SK-N-SH treated with all-trans-retinoic acid at 6 μM for 48 hours (cell line): ENCODE data around the gene PERM1.

ENCODE experiments used
- ATAC-seq: fragments of 200-7000 bp; cut with Tn5 transposase; 3 replicates; pipeline ENCODE4 v1.9.1; 2020; ENCODE audit warnings: mild to moderate bottlenecking, moderate library complexity
- ARNTL ChIP-seq: fragments of 450-650 bp; formaldehyde crosslinking; IDR thresholded peaks from 2 replicates; pipeline ENCODE4 v1.5.0; 2020; ENCODE audit warnings: low read depth, mild to moderate bottlenecking, moderate library complexity, borderline replicate concordance
- BACH2 ChIP-seq: fragments of 250-450 bp; sonication (Bioruptor Pico); IDR thresholded peaks from 2 replicates; pipeline ENCODE4 v1.9.0; 2021; ENCODE audit warnings: mild to moderate bottlenecking, borderline replicate concordance
- CSDC2 ChIP-seq: fragments of 250-450 bp; sonication (Bioruptor Pico); IDR thresholded peaks from 2 replicates; pipeline ENCODE4 v1.5.0; 2020; ENCODE audit warnings: mild to moderate bottlenecking, moderate library complexity
- GLIS3 ChIP-seq: fragments of 250-450 bp; sonication (Bioruptor Pico); IDR thresholded peaks from 2 replicates; pipeline ENCODE4 v1.5.0; 2020; ENCODE audit warnings: mild to moderate bottlenecking, moderate library complexity
- ISL1 ChIP-seq: fragments of 250-450 bp; sonication (Bioruptor Pico); IDR thresholded peaks from 2 replicates; pipeline ENCODE4 v2.1.2; 2022; ENCODE audit warnings: mild to moderate bottlenecking, moderate library complexity
- OSR1 ChIP-seq: fragments of 250-450 bp; sonication (Bioruptor Pico); IDR thresholded peaks from 2 replicates; pipeline ENCODE4 v1.8.0; 2022; ENCODE audit warnings: moderate library complexity, mild to moderate bottlenecking, inconsistent platforms
- RARB ChIP-seq: fragments of 250-450 bp; sonication (Bioruptor Pico); IDR thresholded peaks from 2 replicates; pipeline ENCODE4 v1.8.0; 2021; ENCODE audit warnings: mild to moderate bottlenecking, moderate library complexity
- SNAI2 ChIP-seq: fragments of 250-450 bp; sonication (Bioruptor Pico); IDR thresholded peaks from 2 replicates; pipeline ENCODE4 v1.5.0; 2020; ENCODE audit warnings: mild to moderate bottlenecking, moderate library complexity
- TCF4 ChIP-seq: fragments of 250-450 bp; sonication (Bioruptor Pico); IDR thresholded peaks from 2 replicates; pipeline ENCODE4 v1.8.0; 2021; ENCODE audit warnings: mild to moderate bottlenecking, moderate library complexity, borderline replicate concordance
- TOX ChIP-seq: fragments of 250-450 bp; sonication (Bioruptor Pico); IDR thresholded peaks from 2 replicates; pipeline ENCODE4 v1.8.0; 2021; ENCODE audit warnings: mild to moderate bottlenecking, moderate library complexity, borderline replicate concordance
- ZC3H10 ChIP-seq: fragments of 250-450 bp; sonication (Bioruptor Pico); IDR thresholded peaks from 2 replicates; pipeline ENCODE4 v1.5.1; 2021; ENCODE audit warnings: mild to moderate bottlenecking, moderate library complexity
- ZFP3 ChIP-seq: fragments of 250-450 bp; sonication (Bioruptor Pico); IDR thresholded peaks from 2 replicates; pipeline ENCODE4 v1.5.0; 2020; ENCODE audit warnings: mild to moderate bottlenecking, moderate library complexity
- ZFP30 ChIP-seq: fragments of 450-650 bp; formaldehyde crosslinking; IDR thresholded peaks from 2 replicates; pipeline ENCODE4 v1.5.0; 2022; ENCODE audit warnings: mild to moderate bottlenecking, moderate library complexity
- ZNF565 ChIP-seq: fragments of 450-650 bp; formaldehyde crosslinking; conservative IDR thresholded peaks from 2 replicates; pipeline ENCODE4 v1.5.0; 2020; ENCODE audit warnings: low read depth, mild to moderate bottlenecking, moderate library complexity
- ZNF70 ChIP-seq: fragments of 450-650 bp; formaldehyde crosslinking; IDR thresholded peaks from 2 replicates; pipeline ENCODE4 v1.5.0; 2020; ENCODE audit warnings: mild to moderate bottlenecking, moderate library complexity
- ZNF8 ChIP-seq: fragments of 450-650 bp; formaldehyde crosslinking; IDR thresholded peaks from 2 replicates; pipeline ENCODE4 v1.5.0; 2020; ENCODE audit warnings: mild to moderate bottlenecking, moderate library complexity
- TF ChIP-seq, protein P1 (sequence below): fragments of 250-450 bp; sonication (Bioruptor Pico); IDR thresholded peaks from 2 replicates; pipeline ENCODE4 v1.8.0; 2021; ENCODE audit warnings: low read depth, mild to moderate bottlenecking, moderate library complexity, borderline replicate concordance
- TF ChIP-seq, protein P2 (sequence below): fragments of 250-450 bp; sonication (Bioruptor Pico); IDR thresholded peaks from 2 replicates; pipeline ENCODE4 v1.5.1; 2021; ENCODE audit warnings: mild to moderate bottlenecking, moderate library complexity
- TF ChIP-seq, protein P3 (sequence below): fragments of 250-450 bp; sonication (Bioruptor Pico); IDR thresholded peaks from 2 replicates; pipeline ENCODE4 v1.5.1; 2020; ENCODE audit warnings: low read depth, mild to moderate bottlenecking, moderate library complexity
- TF ChIP-seq, protein P4 (sequence below): fragments of 250-450 bp; sonication (Bioruptor Pico); IDR thresholded peaks from 2 replicates; pipeline ENCODE4 v1.8.0; 2020; ENCODE audit warnings: mild to moderate bottlenecking, moderate library complexity, borderline replicate concordance
- TF ChIP-seq, protein P5 (sequence below): fragments of 250-450 bp; sonication (Bioruptor Pico); IDR thresholded peaks from 2 replicates; pipeline ENCODE4 v1.5.0; 2020; ENCODE audit warnings: mild to moderate bottlenecking, moderate library complexity

The PERM1 gene

DNA sequence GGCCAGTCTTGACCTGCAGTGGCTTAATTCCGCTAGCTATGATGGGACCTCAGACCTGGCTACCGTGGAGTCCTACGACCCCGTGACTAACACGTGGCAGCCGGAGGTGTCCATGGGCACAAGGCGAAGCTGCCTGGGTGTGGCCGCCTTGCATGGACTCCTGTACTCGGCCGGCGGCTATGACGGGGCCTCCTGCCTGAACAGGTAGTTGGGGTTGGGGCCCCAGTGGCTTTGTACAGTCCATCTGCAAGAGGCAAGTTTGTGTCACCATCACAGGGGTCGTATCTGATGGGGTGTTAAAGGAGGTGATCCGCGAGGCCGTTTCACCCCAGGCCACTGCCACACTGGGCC is 18.6 kb downstream of the PERM1 start:
- no peak for TF ChIP-seq BACH2
- no peak for TF ChIP-seq ZNF8
- no peak for TF ChIP-seq GLIS3 (CRISPR knock-in tag)

DNA sequence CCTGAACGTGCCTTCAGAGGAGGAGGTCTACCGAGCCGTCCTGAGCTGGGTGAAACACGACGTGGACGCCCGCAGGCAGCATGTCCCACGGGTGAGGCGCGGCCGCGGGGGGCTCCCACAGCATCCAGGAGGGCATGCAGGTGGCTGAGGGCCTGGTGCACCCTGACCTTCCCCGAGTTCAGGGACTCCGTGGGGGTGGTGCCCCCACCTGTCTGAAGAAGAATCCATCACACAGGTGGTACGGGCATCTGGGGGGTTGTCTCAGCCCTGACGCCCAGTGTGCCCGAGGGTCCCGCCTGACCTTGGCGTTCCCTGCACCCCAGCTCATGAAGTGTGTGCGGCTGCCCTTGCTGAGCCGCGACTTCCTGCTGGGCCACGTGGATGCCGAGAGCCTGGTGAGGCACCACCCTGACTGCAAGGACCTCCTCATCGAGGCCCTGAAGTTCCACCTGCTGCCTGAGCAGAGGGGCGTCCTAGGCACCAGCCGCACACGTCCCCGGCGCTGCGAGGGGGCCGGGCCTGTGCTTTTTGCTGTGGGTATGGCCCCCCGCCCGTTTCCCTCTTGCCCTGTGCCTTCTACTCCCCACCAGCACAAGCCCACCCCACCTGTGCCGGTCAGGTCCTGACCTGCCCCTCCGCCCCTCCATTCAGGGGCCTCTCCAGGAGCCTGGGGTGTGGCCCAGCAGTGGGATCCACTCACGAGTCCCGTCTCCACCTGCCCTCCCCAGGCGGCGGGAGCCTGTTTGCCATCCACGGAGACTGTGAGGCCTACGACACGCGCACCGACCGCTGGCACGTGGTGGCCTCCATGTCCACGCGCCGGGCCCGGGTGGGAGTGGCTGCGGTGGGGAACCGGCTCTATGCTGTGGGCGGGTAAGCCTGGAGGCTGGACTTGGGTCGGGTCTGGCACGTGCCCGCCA is 19.3 kb downstream of the PERM1 start:
- ATAC-seq, result no peak
- no peak for TF ChIP-seq RARB
- TF ChIP-seq, protein P1, sequence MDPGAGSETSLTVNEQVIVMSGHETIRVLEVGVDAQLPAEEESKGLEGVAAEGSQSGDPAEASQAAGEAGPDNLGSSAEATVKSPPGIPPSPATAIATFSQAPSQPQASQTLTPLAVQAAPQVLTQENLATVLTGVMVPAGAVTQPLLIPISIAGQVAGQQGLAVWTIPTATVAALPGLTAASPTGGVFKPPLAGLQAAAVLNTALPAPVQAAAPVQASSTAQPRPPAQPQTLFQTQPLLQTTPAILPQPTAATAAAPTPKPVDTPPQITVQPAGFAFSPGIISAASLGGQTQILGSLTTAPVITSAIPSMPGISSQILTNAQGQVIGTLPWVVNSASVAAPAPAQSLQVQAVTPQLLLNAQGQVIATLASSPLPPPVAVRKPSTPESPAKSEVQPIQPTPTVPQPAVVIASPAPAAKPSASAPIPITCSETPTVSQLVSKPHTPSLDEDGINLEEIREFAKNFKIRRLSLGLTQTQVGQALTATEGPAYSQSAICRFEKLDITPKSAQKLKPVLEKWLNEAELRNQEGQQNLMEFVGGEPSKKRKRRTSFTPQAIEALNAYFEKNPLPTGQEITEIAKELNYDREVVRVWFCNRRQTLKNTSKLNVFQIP (CRISPR knock-in tag), result no peak
- no peak for TF ChIP-seq TOX
- no peak for TF ChIP-seq ZFP30
- no peak for TF ChIP-seq ZNF70 (CRISPR knock-in tag)
- no peak for TF ChIP-seq GLIS3 (CRISPR knock-in tag)
- no peak for TF ChIP-seq OSR1 (CRISPR knock-in tag)
- no peak for TF ChIP-seq ISL1 (CRISPR knock-in tag)
- no peak for TF ChIP-seq BACH2
- no peak for TF ChIP-seq CSDC2 (CRISPR knock-in tag)
- TF ChIP-seq, all 23 proteins: peak for 0

More for the DNA sequence above, 18.6 kb downstream of the PERM1 start:
- ATAC-seq, result no peak

DNA sequence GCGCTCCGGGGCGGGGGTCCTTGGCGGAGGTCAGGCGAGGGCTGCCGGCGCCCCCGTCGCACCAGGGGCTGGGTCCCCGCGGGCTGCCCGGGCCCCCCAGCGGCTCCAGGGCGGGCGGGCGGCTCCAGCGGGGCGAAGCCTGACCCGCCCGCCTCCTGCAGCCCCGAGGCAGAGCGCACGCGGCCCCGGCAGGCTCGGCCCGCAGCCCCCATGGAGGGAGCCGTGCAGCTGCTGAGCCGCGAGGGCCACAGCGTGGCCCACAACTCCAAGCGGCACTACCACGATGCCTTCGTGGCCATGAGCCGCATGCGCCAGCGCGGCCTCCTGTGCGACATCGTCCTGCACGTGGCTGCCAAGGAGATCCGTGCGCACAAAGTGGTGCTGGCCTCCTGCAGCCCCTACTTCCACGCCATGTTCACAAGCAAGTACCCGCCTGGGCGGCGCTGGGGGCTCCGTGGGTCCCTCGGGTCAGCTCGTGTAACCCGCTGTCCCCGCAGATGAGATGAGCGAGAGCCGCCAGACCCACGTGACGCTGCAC is 20.7 kb downstream of the PERM1 start:
- no peak for TF ChIP-seq OSR1 (CRISPR knock-in tag)
- TF ChIP-seq ISL1 (CRISPR knock-in tag), result no peak
- no peak for TF ChIP-seq ZNF70 (CRISPR knock-in tag)
- no peak for TF ChIP-seq ZFP30
- TF ChIP-seq CSDC2 (CRISPR knock-in tag), result no peak
- no peak for TF ChIP-seq TOX
- no peak for TF ChIP-seq ZFP3 (CRISPR knock-in tag)
- TF ChIP-seq ZNF565, result no peak
- TF ChIP-seq ZC3H10 (CRISPR knock-in tag), result no peak
- no peak for TF ChIP-seq RARB
- TF ChIP-seq ARNTL (CRISPR knock-in tag), result no peak
- TF ChIP-seq SNAI2 (CRISPR knock-in tag), result no peak
- TF ChIP-seq, protein P2, sequence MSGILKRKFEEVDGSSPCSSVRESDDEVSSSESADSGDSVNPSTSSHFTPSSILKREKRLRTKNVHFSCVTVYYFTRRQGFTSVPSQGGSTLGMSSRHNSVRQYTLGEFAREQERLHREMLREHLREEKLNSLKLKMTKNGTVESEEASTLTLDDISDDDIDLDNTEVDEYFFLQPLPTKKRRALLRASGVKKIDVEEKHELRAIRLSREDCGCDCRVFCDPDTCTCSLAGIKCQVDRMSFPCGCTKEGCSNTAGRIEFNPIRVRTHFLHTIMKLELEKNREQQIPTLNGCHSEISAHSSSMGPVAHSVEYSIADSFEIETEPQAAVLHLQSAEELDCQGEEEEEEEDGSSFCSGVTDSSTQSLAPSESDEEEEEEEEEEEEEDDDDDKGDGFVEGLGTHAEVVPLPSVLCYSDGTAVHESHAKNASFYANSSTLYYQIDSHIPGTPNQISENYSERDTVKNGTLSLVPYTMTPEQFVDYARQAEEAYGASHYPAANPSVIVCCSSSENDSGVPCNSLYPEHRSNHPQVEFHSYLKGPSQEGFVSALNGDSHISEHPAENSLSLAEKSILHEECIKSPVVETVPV (CRISPR knock-in tag), result no peak
- no peak for TF ChIP-seq TCF4 (CRISPR knock-in tag)
- TF ChIP-seq BACH2, result no peak
- TF ChIP-seq, protein P3, sequence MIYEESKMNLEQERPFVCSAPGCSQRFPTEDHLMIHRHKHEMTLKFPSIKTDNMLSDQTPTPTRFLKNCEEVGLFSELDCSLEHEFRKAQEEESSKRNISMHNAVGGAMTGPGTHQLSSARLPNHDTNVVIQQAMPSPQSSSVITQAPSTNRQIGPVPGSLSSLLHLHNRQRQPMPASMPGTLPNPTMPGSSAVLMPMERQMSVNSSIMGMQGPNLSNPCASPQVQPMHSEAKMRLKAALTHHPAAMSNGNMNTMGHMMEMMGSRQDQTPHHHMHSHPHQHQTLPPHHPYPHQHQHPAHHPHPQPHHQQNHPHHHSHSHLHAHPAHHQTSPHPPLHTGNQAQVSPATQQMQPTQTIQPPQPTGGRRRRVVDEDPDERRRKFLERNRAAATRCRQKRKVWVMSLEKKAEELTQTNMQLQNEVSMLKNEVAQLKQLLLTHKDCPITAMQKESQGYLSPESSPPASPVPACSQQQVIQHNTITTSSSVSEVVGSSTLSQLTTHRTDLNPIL (CRISPR knock-in tag), result no peak
- TF ChIP-seq, protein P4, sequence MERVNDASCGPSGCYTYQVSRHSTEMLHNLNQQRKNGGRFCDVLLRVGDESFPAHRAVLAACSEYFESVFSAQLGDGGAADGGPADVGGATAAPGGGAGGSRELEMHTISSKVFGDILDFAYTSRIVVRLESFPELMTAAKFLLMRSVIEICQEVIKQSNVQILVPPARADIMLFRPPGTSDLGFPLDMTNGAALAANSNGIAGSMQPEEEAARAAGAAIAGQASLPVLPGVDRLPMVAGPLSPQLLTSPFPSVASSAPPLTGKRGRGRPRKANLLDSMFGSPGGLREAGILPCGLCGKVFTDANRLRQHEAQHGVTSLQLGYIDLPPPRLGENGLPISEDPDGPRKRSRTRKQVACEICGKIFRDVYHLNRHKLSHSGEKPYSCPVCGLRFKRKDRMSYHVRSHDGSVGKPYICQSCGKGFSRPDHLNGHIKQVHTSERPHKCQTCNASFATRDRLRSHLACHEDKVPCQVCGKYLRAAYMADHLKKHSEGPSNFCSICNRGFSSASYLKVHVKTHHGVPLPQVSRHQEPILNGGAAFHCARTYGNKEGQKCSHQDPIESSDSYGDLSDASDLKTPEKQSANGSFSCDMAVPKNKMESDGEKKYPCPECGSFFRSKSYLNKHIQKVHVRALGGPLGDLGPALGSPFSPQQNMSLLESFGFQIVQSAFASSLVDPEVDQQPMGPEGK, result no peak
- TF ChIP-seq, protein P5, sequence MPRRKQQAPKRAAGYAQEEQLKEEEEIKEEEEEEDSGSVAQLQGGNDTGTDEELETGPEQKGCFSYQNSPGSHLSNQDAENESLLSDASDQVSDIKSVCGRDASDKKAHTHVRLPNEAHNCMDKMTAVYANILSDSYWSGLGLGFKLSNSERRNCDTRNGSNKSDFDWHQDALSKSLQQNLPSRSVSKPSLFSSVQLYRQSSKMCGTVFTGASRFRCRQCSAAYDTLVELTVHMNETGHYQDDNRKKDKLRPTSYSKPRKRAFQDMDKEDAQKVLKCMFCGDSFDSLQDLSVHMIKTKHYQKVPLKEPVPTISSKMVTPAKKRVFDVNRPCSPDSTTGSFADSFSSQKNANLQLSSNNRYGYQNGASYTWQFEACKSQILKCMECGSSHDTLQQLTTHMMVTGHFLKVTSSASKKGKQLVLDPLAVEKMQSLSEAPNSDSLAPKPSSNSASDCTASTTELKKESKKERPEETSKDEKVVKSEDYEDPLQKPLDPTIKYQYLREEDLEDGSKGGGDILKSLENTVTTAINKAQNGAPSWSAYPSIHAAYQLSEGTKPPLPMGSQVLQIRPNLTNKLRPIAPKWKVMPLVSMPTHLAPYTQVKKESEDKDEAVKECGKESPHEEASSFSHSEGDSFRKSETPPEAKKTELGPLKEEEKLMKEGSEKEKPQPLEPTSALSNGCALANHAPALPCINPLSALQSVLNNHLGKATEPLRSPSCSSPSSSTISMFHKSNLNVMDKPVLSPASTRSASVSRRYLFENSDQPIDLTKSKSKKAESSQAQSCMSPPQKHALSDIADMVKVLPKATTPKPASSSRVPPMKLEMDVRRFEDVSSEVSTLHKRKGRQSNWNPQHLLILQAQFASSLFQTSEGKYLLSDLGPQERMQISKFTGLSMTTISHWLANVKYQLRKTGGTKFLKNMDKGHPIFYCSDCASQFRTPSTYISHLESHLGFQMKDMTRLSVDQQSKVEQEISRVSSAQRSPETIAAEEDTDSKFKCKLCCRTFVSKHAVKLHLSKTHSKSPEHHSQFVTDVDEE (CRISPR knock-in tag), result no peak
- no peak for ATAC-seq
